GM18870 (cell line): ENCODE measurements around the gene CFAP97D2.
"Not testable (repeated sequence)": the region's sequence is repeated elsewhere in the genome, so short reads cannot be mapped to it uniquely, and the experiment has no call there.

Experiments used
- ATAC-seq: cut with Tn5 transposase; IDR thresholded peaks from one replicate; pipeline ENCODE4 v1.9.1; 2021; ENCODE audit warnings: moderate library complexity; ENCODE audit not compliant: unreplicated experiment

The CFAP97D2 gene

DNA sequence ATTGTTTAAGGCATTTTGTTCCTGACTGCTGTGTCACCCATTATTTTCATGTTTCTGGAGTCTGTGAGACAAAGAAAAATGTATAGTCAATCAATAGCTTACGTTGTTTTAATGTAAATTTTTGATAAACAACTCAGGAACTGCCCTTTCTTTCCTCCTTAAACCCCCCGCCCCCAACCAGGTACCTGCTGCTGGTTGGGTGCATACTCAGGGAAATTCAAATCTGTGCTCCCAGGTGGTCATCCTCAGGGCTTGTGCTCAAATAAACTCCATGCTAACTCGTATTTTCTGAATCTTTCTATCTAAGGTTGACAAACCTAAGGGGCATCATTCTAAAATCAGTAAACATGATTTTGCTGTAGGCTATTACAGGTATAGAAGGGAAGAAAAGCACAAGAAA, 51.5 kb downstream of the CFAP97D2 start:
- ATAC-seq, result no peak

DNA sequence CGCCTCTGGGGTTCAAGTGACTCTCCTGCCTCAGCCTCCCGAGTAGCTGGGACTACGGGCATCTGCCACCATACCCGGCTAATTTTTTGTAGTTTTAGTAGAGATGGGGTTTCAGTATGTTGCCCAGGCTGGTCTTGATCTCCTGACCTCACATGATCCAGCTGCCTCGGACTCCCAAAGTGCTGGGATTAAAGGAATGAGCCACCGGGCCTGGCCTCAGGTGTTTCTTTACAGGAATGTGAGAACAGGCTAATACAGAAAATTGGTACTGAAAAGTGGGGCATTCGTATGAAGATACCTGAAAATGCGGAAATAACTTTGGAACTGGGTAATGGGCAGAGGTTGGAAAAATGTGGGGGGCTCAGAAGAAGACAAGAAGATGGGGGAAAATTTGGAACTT, 52.8 kb downstream of the CFAP97D2 start:
- ATAC-seq, result no peak

- ATAC-seq, result no peak
These were observed 55.2 kb downstream of the CFAP97D2 start for GRCh38 chr13:114234266-114234644.

GRCh38 chr13:114234645-114235421, 55.8 kb downstream of the CFAP97D2 start, which contains the start of gene CDC16:
Gene CDC16 (plus strand): TSS chr13:114234897. CDS start chr13:114235085, 188 bp downstream.
- peak; percentile 79 for ATAC-seq

DNA sequence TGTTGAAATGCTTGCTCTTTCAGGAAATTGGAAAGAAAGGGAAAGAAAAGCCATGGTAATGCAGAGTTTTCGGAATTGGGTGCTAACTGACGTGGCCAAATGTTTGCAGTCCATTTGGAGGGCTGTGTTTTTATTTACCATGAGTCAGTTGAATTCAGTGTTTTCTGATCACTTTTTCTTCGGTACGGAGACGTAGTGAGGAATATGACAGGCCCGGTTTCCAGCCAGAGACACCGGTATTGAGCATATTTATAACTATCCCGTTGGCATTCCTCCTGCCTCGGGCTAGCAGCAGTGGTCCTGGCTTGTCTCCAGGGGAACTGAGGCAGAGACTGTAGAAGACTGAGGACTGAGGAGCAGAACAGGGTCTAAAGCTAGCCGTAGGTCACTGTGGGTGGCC, 56.6 kb downstream of the CFAP97D2 start:
- no peak for ATAC-seq

GRCh38 chr13:114236227-114236626, 57.2 kb downstream of the CFAP97D2 start:
- ATAC-seq, result no peak

- no peak for ATAC-seq
These were observed 58.5 kb downstream of the CFAP97D2 start for GRCh38 chr13:114237415-114238112.

DNA sequence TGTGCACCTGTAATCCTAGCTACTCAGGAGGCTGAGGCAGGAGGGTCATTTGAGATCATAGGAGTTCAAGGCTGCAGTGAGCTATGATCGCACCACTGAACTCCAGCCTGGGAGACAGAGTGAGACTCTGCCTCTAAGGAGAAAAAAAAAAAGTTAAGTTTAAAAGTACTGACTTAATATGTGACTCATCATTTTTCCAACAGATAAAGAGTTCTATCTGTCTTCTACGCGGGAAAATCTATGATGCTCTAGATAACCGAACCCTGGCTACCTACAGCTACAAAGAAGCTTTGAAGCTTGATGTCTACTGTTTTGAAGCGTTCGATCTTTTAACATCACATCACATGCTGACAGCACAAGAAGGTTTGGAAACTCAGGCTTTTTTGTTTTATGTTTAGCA, 62.9 kb downstream of the CFAP97D2 start:
- ATAC-seq, result no peak

GRCh38 chr13:114243971-114244370, 64.9 kb downstream of the CFAP97D2 start:
- no peak for ATAC-seq

DNA sequence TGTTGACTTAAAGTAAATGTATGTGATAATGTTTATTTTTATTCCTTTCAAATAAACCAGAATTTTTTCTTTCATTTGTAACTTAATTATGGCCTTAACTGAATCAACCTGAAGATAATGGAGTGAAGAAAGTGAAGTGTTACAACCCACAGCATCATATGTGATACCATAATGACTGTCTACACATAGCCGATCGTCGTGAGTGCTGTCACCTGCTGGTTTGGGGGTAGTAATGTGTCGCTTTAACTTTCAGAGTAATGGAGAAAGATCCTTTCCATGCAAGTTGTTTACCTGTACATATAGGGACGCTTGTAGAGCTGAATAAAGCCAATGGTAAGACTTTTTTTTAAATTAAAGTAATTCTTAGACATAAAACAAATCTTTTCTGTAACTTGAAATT, 65.6 kb downstream of the CFAP97D2 start:
- no peak for ATAC-seq

GRCh38 chr13:114248011-114248410, 69.0 kb downstream of the CFAP97D2 start:
- ATAC-seq, result no peak

DNA sequence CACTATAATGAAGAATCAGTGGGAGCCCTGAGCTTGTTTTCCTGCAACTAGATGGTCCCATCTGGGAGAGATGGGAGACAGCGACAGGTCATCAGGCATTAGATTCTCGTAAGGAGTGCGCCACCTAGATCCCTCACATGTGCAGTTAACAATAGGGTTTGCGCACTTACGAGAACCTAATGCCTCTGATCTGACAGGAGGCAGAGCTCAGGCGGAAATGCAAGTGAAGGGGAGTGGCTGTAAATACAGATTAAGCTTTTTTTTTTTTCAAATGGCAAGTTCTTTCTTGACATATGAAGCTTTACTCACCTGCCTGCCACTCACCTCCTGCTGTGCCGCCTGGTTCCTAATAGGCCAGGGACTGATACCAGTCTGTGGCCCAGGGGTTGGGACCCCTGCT, 70.0 kb downstream of the CFAP97D2 start:
- no peak for ATAC-seq

- not testable (repeated sequence) for ATAC-seq
These were observed 72.8 kb downstream of the CFAP97D2 start for GRCh38 chr13:114251639-114252440.

DNA sequence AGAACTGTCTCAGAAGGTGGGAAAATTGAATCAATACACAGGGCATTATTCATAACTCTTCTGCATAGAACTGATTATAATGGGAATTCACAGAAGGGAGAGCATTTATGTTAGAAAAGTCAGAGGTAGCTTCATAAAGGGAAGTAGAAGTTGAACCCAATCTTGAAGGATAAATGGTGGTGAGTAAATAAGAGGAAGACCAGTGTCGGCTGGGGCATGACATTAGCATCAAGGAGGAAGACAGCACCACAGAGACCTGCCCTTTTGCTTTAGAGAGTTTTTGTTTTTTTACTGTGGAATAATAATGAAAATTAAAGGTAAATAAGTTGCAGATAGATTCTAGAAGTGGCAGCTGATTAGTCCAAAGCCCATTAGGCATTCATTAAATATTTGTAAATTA, 77.5 kb downstream of the CFAP97D2 start:
- ATAC-seq, result no peak

- ATAC-seq, result no peak
These were observed 78.0 kb downstream of the CFAP97D2 start for GRCh38 chr13:114257014-114257413.

- ATAC-seq, result no peak
These were observed 79.5 kb downstream of the CFAP97D2 start for GRCh38 chr13:114258589-114258988.

GRCh38 chr13:114259374-114259773, 80.3 kb downstream of the CFAP97D2 start:
- no peak for ATAC-seq

DNA sequence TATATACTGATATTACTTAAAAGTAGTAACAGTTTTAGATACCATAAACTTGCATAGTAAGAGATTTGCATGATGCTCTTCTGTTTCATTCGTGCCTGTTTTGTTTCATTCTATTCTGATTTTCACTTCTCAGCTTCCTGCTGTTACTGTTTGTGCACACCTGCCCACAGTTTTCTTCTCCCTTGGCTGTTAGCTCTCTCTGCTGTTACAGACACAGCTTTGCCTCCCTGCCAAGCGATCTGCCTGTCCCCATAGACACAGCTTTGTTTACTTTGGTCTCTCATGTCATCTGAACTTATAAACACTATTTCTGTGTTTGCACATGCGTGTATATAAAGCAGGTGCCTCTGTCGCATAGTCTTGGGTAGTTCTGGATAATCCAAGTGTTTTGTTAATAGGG, 80.9 kb downstream of the CFAP97D2 start:
- ATAC-seq, result no peak

DNA sequence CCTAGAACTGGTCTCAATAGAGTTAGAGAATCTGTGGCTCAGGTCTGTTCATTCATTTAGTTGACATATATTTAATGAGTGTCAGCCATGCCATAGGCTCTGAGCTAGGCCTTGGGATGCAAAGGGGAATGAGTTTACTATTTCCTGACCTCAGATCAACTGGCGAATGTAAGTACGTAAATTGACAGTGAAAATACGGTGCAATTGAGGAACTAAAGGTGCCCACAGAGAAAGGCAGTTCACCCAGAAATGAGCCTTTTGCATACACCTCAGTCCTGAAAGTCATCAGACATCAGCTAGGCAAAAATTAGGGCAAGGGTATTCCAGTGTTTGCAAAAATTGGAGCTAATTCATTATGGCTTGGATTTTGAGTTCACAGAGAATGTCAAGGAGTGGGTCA, 81.8 kb downstream of the CFAP97D2 start:
- no peak for ATAC-seq

GRCh38 chr13:114261328-114261965, 82.4 kb downstream of the CFAP97D2 start:
- no peak for ATAC-seq

GRCh38 chr13:114263578-114263977, 84.5 kb downstream of the CFAP97D2 start:
- ATAC-seq, result no peak
